Measurements from ENCODE around the gene CPNE6. TPM values are rescaled to one million over a fixed set of nuclear protein-coding genes. Genes with fewer than 3 reads are reported as not detected.
"Not testable (repeated sequence)": the region's sequence is repeated elsewhere in the genome, so short reads cannot be mapped to it uniquely, and the experiment has no call there.

CPNE6 gene
- total RNA-seq = not detected

DNA sequence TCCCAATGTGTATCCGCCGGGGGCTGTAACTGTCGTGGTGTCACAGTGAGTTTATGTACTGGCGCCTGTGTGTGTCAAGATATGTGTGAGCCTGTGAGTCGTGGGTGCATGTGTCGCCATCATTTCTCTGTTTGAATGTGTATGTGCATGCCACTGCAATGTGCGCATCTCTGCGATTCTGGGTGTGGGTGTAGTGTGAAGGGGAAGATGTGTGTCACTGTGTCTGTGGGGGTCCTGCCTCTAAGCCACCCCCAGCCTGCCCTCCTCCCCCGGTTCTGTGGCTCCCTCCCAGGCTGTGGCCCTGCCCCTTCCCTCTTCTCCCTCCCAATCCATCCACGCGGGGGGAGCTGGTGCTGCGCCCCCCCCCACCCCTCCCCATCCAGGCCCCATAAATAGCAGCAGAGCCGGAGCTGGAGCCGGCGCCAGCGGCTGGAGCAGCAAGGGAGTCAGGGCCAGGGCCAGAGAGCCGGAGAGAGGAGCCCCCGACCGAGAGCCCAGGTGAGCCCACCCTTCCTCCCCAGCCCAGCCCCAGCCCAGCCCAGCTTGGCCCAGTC is at the start of gene CPNE6:
Gene CPNE6 (plus strand): TSS at position 419 of the 554 bp plus-strand sequence. CDS start 1,375 bp downstream, outside the sequence.
- Histone ChIP-seq H3K27ac (no peak within 1 kb of the TSS), H3K9me3 (no peaks in the 10 kb centered on the region), H3K36me3 (no peaks in the 10 kb centered on the region), H3K27me3 (no peaks in the 10 kb centered on the region), H3K4me3 (no peak within 1 kb of the TSS), H3K4me1 (peaks cover 0 to 4% (median 2%) of the 10 kb centered on the region in 4 donors)
- DNase-seq (no peak), ATAC-seq (ENCODE audit: low FRiP score in 2 of 2) (no peak)
- no peak for TF ChIP-seq EP300 (IDR thresholded peaks at IDR 0.05)
- no peak for TF ChIP-seq CTCF (IDR thresholded peaks at IDR 0.05)
- no peak for TF ChIP-seq POLR2A (IDR thresholded peaks at IDR 0.05)
- TF ChIP-seq POLR2AphosphoS5 (IDR thresholded peaks at IDR 0.05) = no peak
- 58 to 62% methylated on average over 10 to 18 of the region's 19 CpGs for WGBS, 2 donors

DNA sequence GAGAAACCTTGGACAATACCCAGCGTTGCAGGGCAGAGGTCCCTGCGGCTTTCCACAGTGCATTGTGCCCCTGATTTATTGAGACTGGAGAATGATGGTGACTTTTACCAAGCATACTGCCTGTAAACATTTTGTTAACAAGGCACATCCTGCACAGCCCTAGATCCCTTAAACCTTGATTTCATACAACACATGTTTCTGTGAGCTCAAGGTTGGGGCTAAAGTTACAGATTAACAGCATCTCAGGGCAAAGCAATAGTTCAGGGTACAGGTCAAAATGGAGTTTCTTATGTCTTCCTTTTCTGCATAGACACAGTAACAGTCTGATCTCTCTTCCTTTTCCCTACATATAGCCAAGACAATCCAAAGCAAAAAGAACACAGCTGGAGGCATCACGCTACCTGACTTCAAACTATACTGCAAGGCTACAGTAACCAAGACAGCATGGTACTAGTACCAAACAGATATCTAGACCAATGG is 46.4 kb upstream of the CPNE6 start:
- H3K4me3 ChIP-seq; H3K36me3 ChIP-seq; H3K27me3 ChIP-seq; H3K9me3 ChIP-seq; H3K27ac ChIP-seq; DNase-seq; H3K4me1 ChIP-seq; ATAC-seq (ENCODE audit: low FRiP score in 2 of 2): not testable (repeated sequence)
- whole genome bisulfite sequencing, 2 donors = 93 to 96% methylated on average over 3 of the region's 3 CpGs

DNA sequence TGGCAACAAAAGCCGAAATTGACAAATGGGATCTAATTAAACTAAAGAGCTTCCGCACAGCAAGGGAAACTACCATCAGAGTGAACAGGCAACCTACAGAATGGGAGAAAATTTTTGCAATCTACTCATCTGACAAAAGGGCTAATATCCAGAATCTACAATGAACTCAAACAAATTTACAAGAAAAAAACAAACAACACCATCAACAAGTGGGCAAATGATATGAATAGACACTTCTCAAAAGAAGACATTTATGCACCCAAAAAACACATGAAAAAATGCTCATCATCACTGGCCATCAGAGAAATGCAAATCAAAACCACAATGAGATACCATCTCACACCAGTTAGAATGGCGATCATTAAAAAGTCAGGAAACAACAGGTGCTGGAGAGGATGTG is 41.7 kb upstream of the CPNE6 start:
- ATAC-seq (ENCODE audit: low FRiP score in 2 of 2); H3K27me3 ChIP-seq; H3K27ac ChIP-seq; H3K4me1 ChIP-seq; DNase-seq; H3K9me3 ChIP-seq; H3K36me3 ChIP-seq; H3K4me3 ChIP-seq: not testable (repeated sequence)
- 87 to 100% methylated on average over 2 of the region's 3 CpGs for WGBS, 2 donors

DNA sequence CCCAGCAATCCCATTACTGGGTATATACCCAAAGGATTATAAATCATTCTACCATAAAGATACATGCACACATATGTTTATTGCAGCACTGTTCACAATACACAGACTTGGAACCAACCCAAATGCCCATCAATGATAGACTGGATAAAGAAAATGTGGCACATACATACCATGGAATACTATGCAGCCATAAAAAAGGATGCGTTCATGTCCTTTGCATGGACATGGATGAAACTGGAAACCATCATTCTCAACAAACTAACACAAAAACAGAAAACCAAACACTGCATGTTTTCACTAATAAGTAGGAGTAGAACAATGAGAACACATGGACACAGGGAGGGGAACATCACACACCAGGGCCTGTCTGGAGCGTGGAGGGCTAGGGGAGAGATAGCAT is 40.0 kb upstream of the CPNE6 start:
- H3K27ac ChIP-seq; H3K4me1 ChIP-seq; ATAC-seq (ENCODE audit: low FRiP score in 2 of 2); DNase-seq; H3K27me3 ChIP-seq; H3K4me3 ChIP-seq; H3K36me3 ChIP-seq; H3K9me3 ChIP-seq: not testable (repeated sequence)
- WGBS, 2 donors = 85 to 98% methylated on average over 2 of the region's 2 CpGs

GRCh38 chr14:24032727-24033418 is 38.5 kb upstream of the CPNE6 start:
- H3K9me3 ChIP-seq = peaks cover 0 to 8% (median 0%) of the 10 kb centered on the region in 4 donors
- H3K36me3 ChIP-seq = no peaks in the 10 kb centered on the region
- DNase-seq (peak in 1 of 2 donors; percentile 59), ATAC-seq (ENCODE audit: low FRiP score in 2 of 2) (peak in 1 of 2 donors; percentile 35)
- WGBS, 2 donors = 79 to 91% methylated on average over 2 of the region's 2 CpGs
- TF ChIP-seq POLR2A (IDR thresholded peaks at IDR 0.05) (no peak), EP300 (IDR thresholded peaks at IDR 0.05) (no peak), CTCF (IDR thresholded peaks at IDR 0.05) (no peak), POLR2AphosphoS5 (IDR thresholded peaks at IDR 0.05) (peak; percentile 26 to 28)
- no peak overlapping the region for H3K27ac ChIP-seq
- H3K27me3 ChIP-seq = no peaks in the 10 kb centered on the region
- no peak overlapping the region for H3K4me3 ChIP-seq
- peaks cover 5 to 13% (median 9%) of the 10 kb centered on the region in 4 donors for H3K4me1 ChIP-seq

DNA sequence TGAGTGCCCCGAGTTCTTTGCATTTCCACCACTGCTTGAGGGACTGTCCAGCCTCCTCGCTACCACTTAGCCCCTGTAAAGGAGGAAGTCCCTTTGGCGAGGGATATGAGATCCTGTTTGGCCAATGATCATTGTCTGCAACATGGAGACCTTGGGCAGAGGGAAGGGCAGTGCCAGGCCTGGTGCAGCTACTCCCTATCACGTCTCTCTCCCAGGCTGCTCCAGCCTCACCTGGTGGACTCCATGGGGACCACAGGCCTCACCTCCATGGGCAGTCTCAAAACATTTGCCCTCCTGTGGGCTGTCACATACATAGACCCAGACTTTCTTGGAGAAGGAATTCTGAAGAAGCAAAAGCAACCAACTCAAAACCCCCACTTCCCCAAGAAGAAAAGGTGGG is 35.6 kb upstream of the CPNE6 start:
- H3K4me3 ChIP-seq = peak overlapping the region; percentile 50 to 65 (median 56)
- not testable (repeated sequence) for H3K36me3 ChIP-seq, H3K27me3 ChIP-seq, H3K9me3 ChIP-seq, DNase-seq
- peak in 1 of 6 experiments; percentile 40 for TF ChIP-seq CTCF (IDR thresholded peaks at IDR 0.05)
- peak overlapping the region; percentile 79 to 95 (median 90) for H3K27ac ChIP-seq
- 13 to 30% methylated on average over 1 to 4 of the region's 4 CpGs for WGBS, 2 donors
- peaks cover 5 to 13% (median 9%) of the 10 kb centered on the region in 4 donors for H3K4me1 ChIP-seq
- peak; percentile 44 to 69 for ATAC-seq (ENCODE audit: low FRiP score in 2 of 2)

Measured in upper lobe of left lung (tissue), 6 donors.